HepG2 (cell line): Measurements from ENCODE around the gene GADD45A. TPM values are rescaled to one million over a fixed set of nuclear protein-coding genes. Genes with fewer than 3 reads are reported as not detected.

Experiments used
- ATAC-seq: fragments of 200-7000 bp; cut with Tn5 transposase; 3 replicates; pipeline ENCODE4 v1.9.1; 2020; ENCODE audit warnings: mild to moderate bottlenecking, moderate library complexity
- BruUV-seq: library from RNA; stranded (reverse); fragments of 400-500 nt; replicated peaks from 2 replicates; lab custom pipeline; 2021; lab: Mats Ljungman, UMichigan
- CTCF ChIA-PET: fragments of 300-600 bp; formaldehyde crosslinking; extraction: SDS; loops from one replicate; lab custom pipeline; 2021; ENCODE audit warnings: low total read pairs, inconsistent platforms, low intra/inter-chr PET ratio; lab: Yijun Ruan, JAX
- POLR2A ChIA-PET: fragments of 350-600 bp; sonication (Branson Sonifier 250); formaldehyde crosslinking; loops from one replicate; lab custom pipeline; 2020; ENCODE audit warnings: antibody characterized with exemption, inconsistent platforms; lab: Yijun Ruan, JAX
- DNase-seq: peaks from one replicate; pipeline ENCODE4 v3.0.0-alpha.2; 2015; ENCODE audit warnings: low spot score
- FAIRE-seq: peaks from 3 replicates; lab custom pipeline; 2011; peaks lifted over from hg19 to GRCh38; lab: Jason Lieb, UNC
- H2AFZ ChIP-seq: one replicate; pipeline ENCODE4 v1.6.1; 2011; ENCODE audit warnings: low read length, inconsistent platforms
- H3K27ac ChIP-seq: fragments of 300-600 bp; 3 replicates; pipeline ENCODE4 v1.8.0; 2011; ENCODE audit warnings: mixed run types, mild to moderate bottlenecking, mixed read lengths, low read length, inconsistent platforms; ENCODE audit not compliant: insufficient read depth; ENCODE audit errors: extremely low read length
- H3K27me3 ChIP-seq, 2 experiments: fragments of 200-600 bp in 1 of 2; 2 replicates in 1 of 2; 3 replicates in 1 of 2; pipeline versions ENCODE4 v1.6.0 to v1.8.0; 2011; ENCODE audit warnings: low read length in 2 of 2, mild to moderate bottlenecking in 2 of 2, moderate library complexity in 2 of 2, inconsistent platforms in 1 of 2; ENCODE audit not compliant: insufficient read depth in 2 of 2, control insufficient read depth in 1 of 2
- H3K36me3 ChIP-seq, 2 experiments: fragments of 200-600 bp in 1 of 2; replicated peaks in 1 of 2; 2 replicates in 1 of 2; 3 replicates in 1 of 2; pipeline versions ENCODE4 v1.5.1 to v1.8.0; 2011; ENCODE audit warnings: low read length in 2 of 2, inconsistent platforms in 1 of 2; ENCODE audit not compliant: insufficient read depth in 2 of 2, control insufficient read depth in 1 of 2
- H3K4me1 ChIP-seq: 2 replicates; pipeline ENCODE4 v1.5.1; 2012; ENCODE audit warnings: low read length, inconsistent platforms; ENCODE audit not compliant: insufficient read depth
- H3K4me2 ChIP-seq: 2 replicates; pipeline ENCODE4 v1.6.0; 2011; ENCODE audit warnings: low read depth, low read length, inconsistent platforms
- H3K4me3 ChIP-seq, 3 experiments: fragments of 200-600 bp in 1 of 3; sonication (generic), shearing (Covaris generic) in 1 of 3; replicated peaks in 1 of 3; 2 replicates each; pipeline ENCODE4 v1.5.1; 2011 to 2016; ENCODE audit warnings: low read length in 3 of 3, inconsistent platforms in 2 of 3, low read depth in 2 of 3, mild to moderate bottlenecking in 2 of 3, control low read depth in 1 of 3, mixed read lengths in 1 of 3; ENCODE audit not compliant: insufficient read depth in 1 of 3
- H3K79me2 ChIP-seq: one replicate; pipeline ENCODE4 v1.6.1; 2011; ENCODE audit warnings: low read length, inconsistent platforms; ENCODE audit not compliant: insufficient read depth
- H3K9ac ChIP-seq: 2 replicates; pipeline ENCODE4 v1.6.0; 2011; ENCODE audit warnings: mild to moderate bottlenecking, low read depth, low read length, inconsistent platforms; ENCODE audit not compliant: insufficient read depth
- H3K9me3 ChIP-seq: 2 replicates; pipeline ENCODE4 v1.5.1; 2012; ENCODE audit warnings: mild to moderate bottlenecking, low read length
- H4K20me1 ChIP-seq: 2 replicates; pipeline ENCODE4 v1.6.0; 2011; ENCODE audit warnings: inconsistent platforms, mild to moderate bottlenecking, low read length, moderate library complexity; ENCODE audit not compliant: insufficient read depth
- AGO2 ChIP-seq: fragments of 200-400 bp; formaldehyde crosslinking; optimal IDR thresholded peaks from 2 replicates; pipeline ENCODE3; 2017; ENCODE audit warnings: mild to moderate bottlenecking, low read depth, low read length, moderate library complexity
- FUBP1 ChIP-seq: sonication (generic); formaldehyde crosslinking; IDR thresholded peaks from 2 replicates; pipeline ENCODE4 v1.5.1; 2020; ENCODE audit warnings: missing genetic modification reagents, mild to moderate bottlenecking, borderline replicate concordance
- POLR2AphosphoS2 ChIP-seq: IDR thresholded peaks from 2 replicates; pipeline ENCODE4 v1.6.1; 2011; ENCODE audit warnings: low read depth, low read length, improper control_type of control experiment
- RBFOX2 ChIP-seq: fragments of 200-400 bp; formaldehyde crosslinking; IDR thresholded peaks from 2 replicates; pipeline ENCODE4 v1.6.1; 2017; ENCODE audit warnings: low read depth, mild to moderate bottlenecking, low read length
- THAP11 ChIP-seq: IDR thresholded peaks from 2 replicates; pipeline ENCODE4 v1.6.1; 2016; ENCODE audit warnings: missing biosample characterization, missing genetic modification reagents
- ZC3H13 ChIP-seq: sonication (generic); formaldehyde crosslinking; IDR thresholded peaks from 2 replicates; pipeline ENCODE4 v1.8.1; 2023; ENCODE audit warnings: mild to moderate bottlenecking, missing genetic modification reagents, moderate library complexity
- WGBS: methylation state at CpG from one replicate; pipeline ENCODE4 v1.1.6; 2017; ENCODE audit warnings: low lambda C conversion rate; 5-methylcytosine and 5-hydroxymethylcytosine counted together
- in situ Hi-C: cut with HindIII; loops from 2 replicates; pipeline ENCODE4 v1.10.0; 2017; ENCODE audit warnings: low pct_unique_long_range_greater_than_20kb; ENCODE audit not compliant: extremely low pct_ligation_motif_present
- intact Hi-C: fragments of 100-400 bp; cut with micrococcal nuclease; formaldehyde crosslinking; loops from one replicate; pipeline ENCODE4 v1.10.0; 2022; ENCODE audit not compliant: unreplicated experiment
- polyA plus RNA-seq, 8 experiments: library from polyadenylated mRNA; depleted of rRNA in 3 of 8; stranded (reverse) in 7 of 8; unstranded in 1 of 8; fragments of >200 nt; fragmentation: Illumina TruSeq in 4 of 8; extraction: Trizol in 4 of 8; gene quantifications; 2 replicates each; pipeline versions ENCODE4 v1.2.1 to v1.2.3, GENCODE V29; 2011 to 2016; ENCODE audit warnings: low read depth in 4 of 8, missing spikeins in 1 of 8, mixed read lengths in 1 of 8; ENCODE audit not compliant: insufficient read depth in 1 of 8
- total RNA-seq, 5 experiments: library from RNA; depleted of rRNA; stranded (reverse); fragments of >200 nt; fragmentation: Illumina TruSeq; extraction: Trizol; gene quantifications; 2 replicates each; pipeline ENCODE4 v1.2.3, GENCODE V29; 2016; ENCODE audit warnings: low read depth in 1 of 5
- TF ChIP-seq, protein P1 (sequence below): sonication (generic); formaldehyde crosslinking; IDR thresholded peaks from 2 replicates; pipeline ENCODE4 v1.9.0; 2021; ENCODE audit warnings: missing genetic modification reagents, borderline replicate concordance

Gene GADD45A
- total and polyA plus RNA-seq, 2 of the 13 experiments (the other 11 are each of a cell fraction or from before 2014, with no cell fraction given), result 33.2 to 46.2 TPM

DNA sequence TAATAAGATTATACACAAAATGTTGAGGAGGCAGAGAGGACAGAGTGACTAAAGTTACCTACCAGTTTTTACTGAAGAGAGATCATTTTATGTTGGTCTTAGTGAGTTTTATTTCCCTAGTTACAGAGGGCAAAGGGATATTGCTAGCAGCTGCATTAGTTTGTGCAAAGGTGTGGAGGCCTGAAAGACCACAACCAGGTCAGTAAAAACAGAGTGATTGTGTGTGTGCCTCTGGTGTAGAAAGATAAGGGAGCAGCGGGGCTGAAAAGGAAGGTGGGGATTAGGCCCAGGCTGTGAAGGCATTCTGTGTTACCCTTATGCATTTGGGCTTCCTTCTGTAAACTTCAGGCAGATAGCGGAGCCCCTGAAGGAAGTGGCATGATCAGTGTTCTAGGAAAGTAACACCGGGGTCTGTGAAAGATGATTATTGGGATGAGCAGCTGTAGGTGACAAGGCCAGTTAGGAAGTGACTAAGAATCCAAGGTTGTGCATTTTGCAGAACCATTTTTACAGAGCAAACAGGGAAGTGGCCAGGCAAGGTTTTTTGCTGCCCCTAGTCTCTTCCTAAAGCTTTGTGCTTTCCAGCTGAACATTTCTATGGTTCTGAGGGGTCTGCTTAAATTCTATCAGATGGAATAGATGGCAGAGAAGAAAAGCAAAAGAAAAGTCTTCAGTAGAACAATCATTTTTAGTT is 3.7 kb downstream of the GADD45A start (continued):
- TF ChIP-seq FUBP1, result no peak
- TF ChIP-seq THAP11, result no peak; the same call in 1 of the 2 replicates

DNA sequence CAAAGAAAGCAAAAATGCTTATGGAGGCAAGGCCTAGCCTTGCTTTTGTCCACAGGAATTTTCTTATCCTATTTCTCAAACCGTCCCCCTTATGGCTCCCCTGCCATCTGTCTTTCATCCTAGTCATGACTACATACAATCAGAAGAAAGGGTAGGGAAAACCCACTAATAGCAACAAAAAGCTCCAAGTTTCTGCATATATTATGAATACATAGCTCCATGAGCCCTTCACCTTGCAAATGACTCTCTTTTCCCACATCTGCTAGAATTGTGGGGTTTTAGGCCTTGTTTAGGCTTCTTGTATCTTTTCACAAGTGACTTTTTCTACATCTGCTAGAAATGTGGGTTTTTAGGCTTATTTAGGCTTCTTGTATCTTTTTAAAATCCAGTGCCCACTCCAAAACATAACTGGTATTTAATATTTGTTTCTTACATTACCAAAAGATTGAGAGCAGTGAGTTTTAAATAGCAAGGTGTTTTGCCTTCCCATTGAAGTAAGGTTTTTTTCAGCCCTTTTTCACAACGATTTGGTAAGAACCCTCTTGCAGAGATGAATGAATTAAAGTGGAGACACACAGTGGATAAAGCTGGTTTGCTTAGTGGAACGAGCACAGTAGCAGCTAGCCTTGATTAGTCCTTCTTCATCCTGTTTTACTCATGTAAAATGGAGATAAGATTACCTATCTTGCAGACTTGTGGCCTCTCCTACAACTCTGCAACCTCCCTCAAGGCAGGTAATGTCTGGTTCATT is 4.4 kb downstream of the GADD45A start:
- DNase-seq (no peak), ATAC-seq (no peak), FAIRE-seq (no peak)
- CTCF ChIA-PET, result no interaction called here
- no peaks in the 10 kb centered on the region for H3K9me3 ChIP-seq
- in situ Hi-C loops (loop anchor here (5.0 to 10.0 kb wide), 2 partner anchors 73 to 125 kb away; no protein-coding TSS in a partner anchor), intact Hi-C loops (loop anchor here (1.0 to 5.0 kb wide), 3 partner anchors 8 to 262 kb away; no protein-coding TSS in a partner anchor)
- peak overlapping the region; percentile 6 for H3K27ac ChIP-seq
- H2AFZ ChIP-seq, result no peak overlapping the region
- H3K4me1 ChIP-seq, result peaks cover 27% of the 10 kb centered on the region
- no peak overlapping the region for H3K4me3 ChIP-seq
- peaks cover 15% of the 10 kb centered on the region for H4K20me1 ChIP-seq
- H3K4me2 ChIP-seq, result no peak overlapping the region
- no peak overlapping the region for H3K9ac ChIP-seq
- POLR2A ChIA-PET, result interaction anchor here (1.0 to 2.2 kb wide), 5 partner anchors 11 to 149 kb away, joined by 3 to 11 read pairs (median 3); no protein-coding TSS in a partner anchor
- 71% methylated on average over 3 of the region's 3 CpGs for WGBS
- no TSS peak for BruUV-seq
- H3K79me2 ChIP-seq, result peaks cover 28% of the 10 kb centered on the region
- TF ChIP-seq RBFOX2 (peak; percentile 82), POLR2AphosphoS2 (peak; percentile 40; the same call in 1 of the 2 replicates), AGO2 (peak; percentile 2), ZC3H13 (CRISPR knock-in tag) (0 out of 2 replicates have a peak, but pooled peaks have one; percentile 31)
- TF ChIP-seq, protein P1, sequence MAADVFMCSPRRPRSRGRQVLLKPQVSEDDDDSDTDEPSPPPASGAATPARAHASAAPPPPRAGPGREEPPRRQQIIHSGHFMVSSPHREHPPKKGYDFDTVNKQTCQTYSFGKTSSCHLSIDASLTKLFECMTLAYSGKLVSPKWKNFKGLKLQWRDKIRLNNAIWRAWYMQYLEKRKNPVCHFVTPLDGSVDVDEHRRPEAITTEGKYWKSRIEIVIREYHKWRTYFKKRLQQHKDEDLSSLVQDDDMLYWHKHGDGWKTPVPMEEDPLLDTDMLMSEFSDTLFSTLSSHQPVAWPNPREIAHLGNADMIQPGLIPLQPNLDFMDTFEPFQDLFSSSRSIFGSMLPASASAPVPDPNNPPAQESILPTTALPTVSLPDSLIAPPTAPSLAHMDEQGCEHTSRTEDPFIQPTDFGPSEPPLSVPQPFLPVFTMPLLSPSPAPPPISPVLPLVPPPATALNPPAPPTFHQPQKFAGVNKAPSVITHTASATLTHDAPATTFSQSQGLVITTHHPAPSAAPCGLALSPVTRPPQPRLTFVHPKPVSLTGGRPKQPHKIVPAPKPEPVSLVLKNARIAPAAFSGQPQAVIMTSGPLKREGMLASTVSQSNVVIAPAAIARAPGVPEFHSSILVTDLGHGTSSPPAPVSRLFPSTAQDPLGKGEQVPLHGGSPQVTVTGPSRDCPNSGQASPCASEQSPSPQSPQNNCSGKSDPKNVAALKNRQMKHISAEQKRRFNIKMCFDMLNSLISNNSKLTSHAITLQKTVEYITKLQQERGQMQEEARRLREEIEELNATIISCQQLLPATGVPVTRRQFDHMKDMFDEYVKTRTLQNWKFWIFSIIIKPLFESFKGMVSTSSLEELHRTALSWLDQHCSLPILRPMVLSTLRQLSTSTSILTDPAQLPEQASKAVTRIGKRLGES (CRISPR knock-in tag), result no peak
- no peaks in the 10 kb centered on the region; a peak in 1 of 5 replicates for H3K27me3 ChIP-seq
- H3K36me3 ChIP-seq, result peaks cover 1 to 14% of the 10 kb centered on the region in 2 experiments; a peak in 2 of 5 replicates
